NCI-H526 (cell line): Measurements from ENCODE around the gene MUC21.
"Not testable (repeated sequence)": the region's sequence is repeated elsewhere in the genome, so short reads cannot be mapped to it uniquely, and the experiment has no call there.

Source experiments
- DNase-seq, 2 experiments: peaks; one replicate each; lab custom pipeline; 2025; lab: John Stamatoyannopoulos, UW

The MUC21 gene

DNA sequence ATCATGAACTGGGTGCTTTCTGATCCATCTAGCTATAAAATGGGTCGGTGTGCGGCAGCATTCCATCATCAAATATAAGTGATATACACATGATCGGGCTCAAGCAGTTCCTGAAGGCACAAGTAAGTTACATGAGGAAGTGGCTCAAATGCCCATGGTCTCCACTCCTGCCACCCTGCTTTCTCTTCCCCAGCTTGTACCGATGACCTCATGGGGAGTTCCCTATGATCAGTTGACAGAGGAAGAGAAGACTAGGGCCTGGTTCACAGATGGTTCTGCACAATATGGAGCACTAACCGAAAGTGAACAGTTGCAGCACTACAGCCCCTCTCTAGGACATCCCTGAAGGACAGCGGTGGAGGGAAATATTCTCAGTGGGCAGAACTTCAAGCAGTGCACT, 14.3 kb upstream of the MUC21 start:
- not testable (repeated sequence) for DNase-seq

DNA sequence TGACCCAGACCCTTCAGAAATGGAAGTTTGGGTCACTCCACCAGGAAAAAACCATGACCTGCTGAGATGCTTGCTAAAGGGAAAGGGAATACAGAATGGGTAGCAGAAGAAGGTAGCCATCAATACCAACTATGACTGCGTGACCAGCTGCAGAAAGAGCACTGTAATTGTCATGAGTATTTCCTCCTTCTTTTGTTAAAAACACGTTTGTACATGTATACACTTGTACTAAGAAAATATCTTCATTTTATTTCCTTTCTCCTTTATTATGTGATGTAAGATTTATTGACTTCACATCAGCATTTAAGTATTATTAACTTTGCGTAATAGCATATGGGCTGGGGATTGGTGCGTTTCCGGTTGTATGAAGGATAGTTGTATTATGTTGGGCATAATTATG, 12.6 kb upstream of the MUC21 start:
- no peak for DNase-seq

DNA sequence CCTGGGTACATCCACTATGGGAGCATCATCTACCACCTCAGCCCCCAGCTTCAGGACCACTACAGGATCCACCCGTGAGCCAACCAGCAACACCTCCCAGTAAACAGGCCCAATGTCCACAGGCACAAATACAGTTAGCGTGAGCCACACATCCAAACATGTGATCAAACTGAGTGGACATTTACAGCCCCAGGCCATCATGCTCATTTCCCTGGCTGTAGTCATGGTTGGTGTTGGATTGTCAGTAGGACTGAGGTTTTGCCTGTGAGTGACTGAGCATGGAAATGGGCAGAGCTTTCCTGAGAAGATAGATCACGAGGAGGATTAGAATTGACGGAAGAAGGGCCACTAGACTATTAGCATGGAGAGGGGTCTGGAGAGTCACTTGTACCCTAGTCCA, 10.7 kb upstream of the MUC21 start:
- no peak for DNase-seq

DNA sequence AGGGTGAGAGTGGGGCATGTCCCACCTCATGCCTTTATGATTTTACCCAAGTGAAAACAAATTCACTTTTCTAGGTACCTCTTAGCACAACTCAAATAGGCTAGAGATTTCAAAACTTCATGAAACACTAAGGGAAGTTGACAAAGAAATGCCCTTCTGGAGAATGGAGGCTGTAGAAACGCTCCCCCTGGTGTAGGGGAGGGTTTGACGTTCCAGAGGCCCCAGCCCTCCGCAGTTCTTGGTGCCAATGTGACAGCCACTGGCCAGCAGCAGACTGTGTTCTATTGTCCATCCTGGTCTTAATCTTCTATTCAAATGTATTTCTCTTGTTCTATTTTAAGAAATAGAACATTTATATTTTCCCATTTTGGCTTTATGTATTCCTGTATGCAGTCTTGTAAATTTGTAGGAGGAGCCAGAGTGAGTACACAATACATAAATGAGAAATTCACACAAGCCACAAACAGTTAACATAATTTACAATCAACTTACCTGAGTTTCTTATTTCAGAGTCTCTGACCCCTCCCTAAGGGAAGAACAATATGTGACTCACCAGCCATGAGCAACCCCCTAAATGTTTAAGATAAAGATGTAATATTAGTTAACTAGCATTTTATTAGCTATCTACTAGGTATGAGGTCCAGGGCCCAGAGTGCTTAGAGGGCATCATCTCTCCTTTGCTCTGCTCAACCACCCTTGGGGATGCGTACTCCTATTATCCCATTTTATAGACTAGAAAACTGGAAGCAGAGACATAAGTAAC, 8.8 kb upstream of the MUC21 start:
- DNase-seq: no peak

- no peak for DNase-seq
These were observed 4.4 kb upstream of the MUC21 start for GRCh38 chr6:30979141-30979540.

DNA sequence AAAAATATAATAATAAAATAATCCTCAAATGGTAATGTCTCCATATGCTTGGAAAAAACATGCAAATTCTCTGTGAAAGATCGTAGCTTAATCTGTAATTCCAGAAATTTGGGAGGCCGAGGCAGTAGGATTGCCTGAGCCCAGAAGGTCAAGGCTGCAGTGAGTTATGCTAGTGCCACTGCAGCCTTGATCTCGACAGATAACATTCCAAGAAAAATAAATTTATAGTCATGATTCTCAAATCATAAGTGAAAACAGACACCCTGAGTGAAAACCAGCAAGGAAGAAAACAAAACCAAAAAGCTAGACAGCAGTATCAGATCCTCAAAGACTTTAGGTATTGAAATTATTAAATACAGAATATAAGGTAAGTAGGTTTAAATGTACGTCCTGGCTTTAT, 3.8 kb upstream of the MUC21 start:
- DNase-seq: no peak

DNA sequence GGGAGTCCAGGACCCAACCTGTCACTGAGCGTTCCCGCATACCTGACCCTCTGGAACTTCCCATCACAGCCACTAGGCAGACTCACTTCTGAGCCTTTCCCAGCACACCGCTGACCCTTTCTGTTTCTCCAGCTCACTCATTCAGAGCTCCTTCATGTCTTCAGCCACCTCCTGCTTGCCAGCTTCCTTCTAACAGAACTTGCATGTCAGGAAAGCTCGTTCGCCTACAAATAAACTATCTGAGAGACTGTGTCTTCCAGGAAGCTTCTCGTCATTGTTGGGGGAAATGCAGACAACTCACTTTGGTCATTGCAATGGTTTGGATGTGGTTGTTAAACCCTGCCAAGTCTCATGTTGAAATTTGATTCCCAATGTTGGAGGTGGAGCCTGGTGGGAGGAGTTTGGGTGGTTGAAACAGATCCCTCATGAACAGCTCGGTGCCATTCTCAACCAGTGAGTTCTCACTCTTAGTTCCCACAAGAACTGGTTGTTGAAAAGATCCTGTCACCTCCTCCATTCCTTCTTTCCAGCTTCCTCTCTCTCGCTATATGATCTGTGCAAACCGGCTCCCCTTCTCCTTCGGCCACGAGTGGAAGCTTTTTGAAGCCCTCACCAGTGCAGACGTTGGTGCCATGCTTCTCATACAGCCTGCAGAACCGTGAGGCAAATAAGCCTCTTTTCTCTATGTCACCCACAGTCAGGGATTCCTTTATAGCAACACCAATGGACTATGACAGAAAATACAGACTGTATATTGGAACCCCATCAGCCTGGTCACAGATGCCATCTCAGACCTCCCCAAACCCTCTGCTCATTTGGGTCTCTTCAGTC, 1.4 kb upstream of the MUC21 start:
- peak; percentile 31 to 36 for DNase-seq

DNA sequence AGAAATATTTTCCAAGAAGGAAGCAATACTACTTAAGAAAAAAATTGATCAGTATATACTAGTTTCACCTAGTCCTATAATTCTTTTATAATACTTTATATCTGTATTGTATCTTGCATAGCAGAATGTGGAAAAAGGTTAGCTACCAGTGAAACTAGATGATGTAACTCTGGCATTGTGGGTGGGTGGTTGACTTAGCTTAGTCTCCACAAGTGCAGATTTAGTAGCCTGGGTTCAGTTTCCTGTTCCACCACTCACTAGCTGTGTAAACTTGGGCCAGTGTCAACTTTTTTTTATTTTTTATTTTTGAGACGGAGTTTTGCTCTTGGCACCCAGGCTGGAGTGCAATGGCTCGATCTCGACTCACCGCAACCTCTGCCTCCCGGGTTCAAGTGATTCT, 2.0 kb downstream of the MUC21 start:
- no peak for DNase-seq

DNA sequence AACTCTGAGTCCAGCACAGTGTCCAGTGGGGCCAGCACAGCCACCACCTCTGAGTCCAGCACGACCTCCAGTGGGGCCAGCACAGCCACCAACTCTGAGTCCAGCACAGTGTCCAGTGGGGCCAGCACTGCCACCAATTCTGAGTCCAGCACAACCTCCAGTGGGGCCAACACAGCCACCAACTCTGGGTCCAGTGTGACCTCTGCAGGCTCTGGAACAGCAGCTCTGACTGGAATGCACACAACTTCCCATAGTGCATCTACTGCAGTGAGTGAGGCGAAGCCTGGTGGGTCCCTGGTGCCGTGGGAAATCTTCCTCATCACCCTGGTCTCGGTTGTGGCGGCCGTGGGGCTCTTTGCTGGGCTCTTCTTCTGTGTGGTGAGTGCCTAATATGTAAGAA, 3.8 kb downstream of the MUC21 start:
- DNase-seq: no peak

DNA sequence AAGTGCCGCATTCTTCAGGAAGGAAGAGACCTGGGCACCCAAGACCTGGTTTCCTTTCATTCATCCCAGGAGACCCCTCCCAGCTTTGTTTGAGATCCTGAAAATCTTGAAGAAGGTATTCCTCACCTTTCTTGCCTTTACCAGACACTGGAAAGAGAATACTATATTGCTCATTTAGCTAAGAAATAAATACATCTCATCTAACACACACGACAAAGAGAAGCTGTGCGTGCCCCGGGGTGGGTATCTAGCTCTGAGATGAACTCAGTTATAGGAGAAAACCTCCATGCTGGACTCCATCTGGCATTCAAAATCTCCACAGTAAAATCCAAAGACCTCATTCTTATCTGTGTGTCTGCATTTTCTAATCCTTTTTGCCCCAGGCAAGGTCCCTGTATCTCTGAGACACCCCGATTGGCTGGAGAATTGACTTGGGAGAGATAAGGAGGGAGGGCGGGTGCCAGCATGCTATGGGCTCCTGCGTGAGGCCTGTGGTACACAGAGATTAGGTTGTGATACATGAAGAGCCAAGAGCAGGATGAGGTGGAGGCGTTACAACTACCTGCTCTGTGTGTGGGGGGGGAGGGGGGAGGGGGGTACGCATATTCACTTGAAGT, 4.8 kb downstream of the MUC21 start:
- DNase-seq: no peak

DNA sequence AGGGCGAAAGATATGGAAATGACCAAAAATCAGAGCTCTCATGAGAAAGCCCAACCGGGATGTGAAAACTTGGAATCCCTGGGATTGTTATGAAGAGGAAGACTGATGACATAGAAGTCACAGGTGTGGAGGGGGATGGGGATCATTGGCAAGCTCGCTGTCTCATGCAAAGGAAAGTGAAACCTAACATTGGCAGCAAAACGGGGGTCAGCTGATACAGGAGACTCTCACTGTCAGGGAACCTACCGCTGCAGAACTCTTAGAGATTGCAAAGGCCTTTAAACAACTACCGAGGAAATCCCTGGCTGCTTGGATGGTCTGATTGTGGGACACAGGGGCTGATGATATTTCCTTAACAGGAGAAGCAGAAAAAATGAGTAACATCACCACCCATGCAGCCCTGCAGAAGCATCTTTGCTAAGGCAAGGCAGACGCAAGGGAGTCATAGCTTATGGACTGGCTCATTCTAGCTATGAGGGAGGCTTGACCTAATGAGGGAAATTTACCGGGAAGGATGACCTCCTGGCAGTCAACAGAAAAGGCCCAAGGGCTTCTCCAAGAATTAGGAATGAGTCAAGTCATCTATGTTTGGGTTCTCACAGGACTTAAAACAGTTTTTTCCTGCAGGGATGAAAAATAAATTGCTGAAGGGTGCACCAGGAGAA, 7.0 kb downstream of the MUC21 start:
- DNase-seq: no peak

- no peak for DNase-seq
These were observed 8.4 kb downstream of the MUC21 start for GRCh38 chr6:30991891-30992290.

DNA sequence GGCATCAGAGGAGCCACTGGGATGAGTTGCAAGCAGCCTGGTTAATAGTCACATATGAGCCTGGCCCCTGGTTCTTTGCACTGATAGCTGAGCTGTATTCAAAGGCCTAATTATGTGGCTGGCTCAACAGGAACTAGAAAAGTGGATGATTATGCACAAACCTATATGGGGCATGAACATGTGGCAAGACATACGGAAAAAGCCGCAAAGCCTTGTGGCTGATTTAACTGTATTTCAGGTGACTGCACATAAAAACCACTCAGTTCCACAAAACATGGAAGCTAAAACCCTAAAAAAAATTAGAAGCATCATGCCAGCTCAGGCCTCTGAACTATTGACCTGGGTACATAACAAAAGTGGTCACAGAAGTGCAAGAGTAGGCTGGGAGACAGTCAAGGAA, 13.8 kb downstream of the MUC21 start:
- DNase-seq: no peak

- no peak for DNase-seq
These were observed 15.3 kb downstream of the MUC21 start for GRCh38 chr6:30998785-30999184.

DNA sequence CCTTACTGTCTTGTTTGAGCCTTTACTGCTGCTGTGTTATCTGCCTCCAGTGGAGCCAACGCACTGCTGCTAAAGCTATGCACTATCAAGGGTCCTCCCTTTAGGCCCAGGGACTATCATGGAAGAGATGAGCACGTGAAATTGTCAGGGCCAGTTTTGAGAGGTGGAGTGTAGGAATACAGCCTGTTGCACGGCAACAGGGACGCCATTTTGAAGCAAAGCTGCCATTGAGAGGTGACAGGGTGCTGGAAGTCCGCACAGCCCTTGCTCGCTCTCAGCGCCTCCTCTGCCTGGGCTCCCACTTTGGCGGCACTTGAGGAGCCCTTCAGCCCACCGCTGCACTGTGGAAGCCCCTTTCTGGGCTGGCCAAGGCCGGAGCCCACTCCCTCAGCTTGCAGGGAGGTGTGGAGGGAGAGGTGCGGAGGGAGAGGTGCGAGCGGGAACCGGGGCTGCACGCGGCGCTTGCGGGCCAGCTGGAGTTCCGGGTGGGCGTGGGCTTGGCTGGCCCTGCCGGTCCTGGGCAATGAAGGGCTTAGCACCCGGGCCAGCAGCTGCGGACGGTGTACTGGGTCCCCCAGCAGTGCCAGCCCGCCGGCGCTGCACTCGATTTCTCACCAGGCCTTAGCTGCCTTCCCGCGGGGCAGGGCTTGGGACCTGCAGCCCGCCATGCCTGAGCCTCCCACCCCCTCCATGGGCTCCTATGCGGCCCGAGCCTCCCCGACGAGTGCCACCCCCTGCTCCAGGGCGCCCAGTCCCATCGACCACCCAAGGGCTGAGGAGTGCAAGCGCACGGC, 16.7 kb downstream of the MUC21 start:
- not testable (repeated sequence) for DNase-seq

- no peak for DNase-seq
These were observed 17.9 kb downstream of the MUC21 start for GRCh38 chr6:31001281-31001888.

- DNase-seq: no peak
These were observed 19.0 kb downstream of the MUC21 start for GRCh38 chr6:31002471-31002870.

DNA sequence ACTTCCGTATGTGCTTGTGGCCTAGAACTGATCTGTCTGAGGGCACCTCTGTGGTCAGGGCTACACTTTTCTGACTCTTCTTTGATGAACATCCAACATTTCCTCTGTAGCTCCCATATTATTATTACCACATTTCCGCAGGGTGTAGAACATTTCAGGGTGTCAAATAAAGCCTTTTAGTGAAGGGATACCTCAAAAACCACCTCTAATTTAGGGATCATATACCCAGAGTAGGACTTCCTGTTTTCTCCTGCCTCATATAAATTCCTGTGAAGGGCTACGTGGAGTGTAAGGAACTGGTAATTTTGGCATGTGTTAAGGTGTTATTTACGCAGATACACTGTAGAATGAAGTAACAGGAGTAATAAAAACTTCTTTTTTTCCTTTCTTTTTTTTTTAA, 21.3 kb downstream of the MUC21 start:
- DNase-seq: no peak

DNA sequence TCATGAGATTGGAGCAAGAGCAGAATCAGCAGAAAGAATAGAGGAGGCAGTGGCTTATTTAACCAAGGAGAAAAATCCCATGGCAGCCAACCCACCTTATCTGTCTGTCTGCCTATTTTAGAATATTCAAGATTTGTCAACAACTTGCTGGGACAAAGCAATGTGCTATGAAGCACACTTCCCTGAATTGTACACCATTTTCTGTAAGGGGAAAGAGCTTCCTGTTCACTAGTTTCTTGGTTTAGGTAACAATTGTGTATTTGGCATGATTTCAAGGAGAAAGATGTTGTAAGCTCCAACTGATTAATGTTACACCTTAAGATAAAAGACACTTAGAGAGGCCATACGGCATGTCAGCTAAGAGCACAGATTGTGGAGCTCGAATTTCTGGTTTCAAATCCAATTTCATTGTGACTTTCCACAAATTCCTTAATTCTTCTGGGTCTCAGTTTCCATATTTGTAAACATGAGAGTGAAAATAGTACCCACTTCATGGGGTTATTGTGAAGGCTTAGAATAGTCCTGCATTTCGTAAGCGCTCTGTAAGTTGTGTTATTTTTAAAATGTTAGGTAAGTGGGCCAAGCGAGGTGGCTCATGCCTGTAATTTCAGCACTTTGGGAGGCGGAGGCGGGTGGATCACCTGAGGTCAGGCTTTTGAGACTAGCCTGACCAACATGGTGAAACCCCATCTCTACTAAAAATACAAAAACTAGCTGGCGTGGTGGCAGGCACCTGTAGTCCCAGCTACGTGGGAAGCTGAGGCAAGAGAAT, 21.9 kb downstream of the MUC21 start:
- DNase-seq: no peak

GRCh38 chr6:31007694-31008093, 24.2 kb downstream of the MUC21 start:
- DNase-seq: no peak
